K562 (cell line): ENCODE results near the gene TENM4. TPM values are rescaled to one million over a fixed set of nuclear protein-coding genes. Genes with fewer than 3 reads are reported as not detected.

Experiments
- ATAC-seq: fragments of 200-7000 bp; cut with Tn5 transposase; 3 replicates; pipeline ENCODE4 v1.9.1; 2020; ENCODE audit warnings: moderate library complexity
- BruUV-seq: library from RNA; stranded (reverse); fragments of 400-500 nt; replicated peaks from 2 replicates; lab custom pipeline; 2021; lab: Mats Ljungman, UMichigan
- CTCF ChIA-PET: fragments of 300-600 bp; formaldehyde crosslinking; extraction: SDS; loops from one replicate; lab custom pipeline; 2021; ENCODE audit warnings: low intra/inter-chr PET ratio; lab: Yijun Ruan, JAX
- POLR2A ChIA-PET: fragments of 300-600, 350-650 bp; sonication (Branson Sonifier 250); formaldehyde crosslinking; extraction: SDS; loops from one replicate; lab custom pipeline; 2021; ENCODE audit warnings: antibody characterized with exemption, inconsistent platforms; lab: Yijun Ruan, JAX
- DNase-seq, 4 experiments: peaks; one replicate each; pipeline versions ENCODE4 v3.0.0 to v3.0.0-alpha.2; 2011 to 2018; ENCODE audit warnings: low spot score in 3 of 4, mixed read lengths in 3 of 4; ENCODE audit errors: extremely low read depth in 1 of 4
- FAIRE-seq: peaks from 2 replicates; lab custom pipeline; 2011; peaks lifted over from hg19 to GRCh38; lab: Jason Lieb, UNC
- H2AFZ ChIP-seq: 2 replicates; pipeline ENCODE4 v1.6.0; 2011; ENCODE audit warnings: low read depth, low read length, control low read depth, inconsistent platforms
- H3K27ac ChIP-seq: fragments of 200-600 bp; 3 replicates; pipeline ENCODE4 v1.8.0; 2011; ENCODE audit warnings: low read depth, mild to moderate bottlenecking, control low read depth, inconsistent platforms, low read length, moderate library complexity, mixed read lengths; ENCODE audit errors: extremely low read depth
- H3K27me3 ChIP-seq, 2 experiments: fragments of 300-600 bp in 1 of 2; 2 replicates in 1 of 2; 3 replicates in 1 of 2; pipeline versions ENCODE4 v1.6.0 to v1.8.0; 2011; ENCODE audit warnings: inconsistent platforms in 2 of 2, low read length in 2 of 2, mild to moderate bottlenecking in 1 of 2, mixed read lengths in 1 of 2, moderate library complexity in 1 of 2; ENCODE audit not compliant: control insufficient read depth in 2 of 2, insufficient read depth in 2 of 2
- H3K36me3 ChIP-seq: fragments of 300-600 bp; 3 replicates; pipeline ENCODE4 v1.8.0; 2011; ENCODE audit warnings: mild to moderate bottlenecking, low read length, inconsistent platforms; ENCODE audit not compliant: control insufficient read depth, insufficient read depth
- H3K4me1 ChIP-seq, 2 experiments: fragments of 200-600 bp in 1 of 2; replicated peaks in 1 of 2; 2 replicates in 1 of 2; 3 replicates in 1 of 2; pipeline versions ENCODE4 v1.5.1 to v1.8.0; 2011; ENCODE audit warnings: inconsistent platforms in 2 of 2, low read length in 2 of 2, mild to moderate bottlenecking in 1 of 2, mixed read lengths in 1 of 2, moderate library complexity in 1 of 2; ENCODE audit not compliant: control insufficient read depth in 2 of 2, insufficient read depth in 2 of 2
- H3K4me2 ChIP-seq: 2 replicates; pipeline ENCODE4 v1.6.1; 2011; ENCODE audit warnings: low read length, control low read depth, inconsistent platforms, mixed read lengths; ENCODE audit not compliant: insufficient read depth
- H3K4me3 ChIP-seq: fragments of 200-600 bp; sonication (generic), shearing (Covaris generic); 2 replicates; pipeline ENCODE4 v1.5.1; 2016; ENCODE audit warnings: control low read depth, inconsistent platforms
- H3K79me2 ChIP-seq: fragments of 200-600 bp; 3 replicates; pipeline ENCODE4 v1.8.0; 2011; ENCODE audit warnings: low read length, inconsistent platforms; ENCODE audit not compliant: control insufficient read depth, insufficient read depth
- H3K9ac ChIP-seq, 2 experiments: 2 replicates each; pipeline versions ENCODE4 v1.6.0 to v1.6.1; 2011; ENCODE audit warnings: low read depth in 2 of 2, low read length in 2 of 2, control low read depth in 1 of 2, inconsistent platforms in 1 of 2, mild to moderate bottlenecking in 1 of 2, mixed read lengths in 1 of 2; ENCODE audit not compliant: insufficient read depth in 1 of 2
- H3K9me1 ChIP-seq: one replicate; pipeline ENCODE4 v1.6.0; 2011; ENCODE audit warnings: inconsistent platforms, mild to moderate bottlenecking, low read length, moderate library complexity; ENCODE audit not compliant: control insufficient read depth, insufficient read depth
- H3K9me3 ChIP-seq: replicated peaks from 2 replicates; pipeline ENCODE4 v1.5.1; 2011; ENCODE audit warnings: low read depth, low read length, inconsistent platforms; ENCODE audit not compliant: control insufficient read depth, insufficient read depth
- H4K20me1 ChIP-seq: replicated peaks from 2 replicates; pipeline ENCODE4 v1.6.1; 2011; ENCODE audit warnings: low read length, inconsistent platforms, mixed read lengths; ENCODE audit not compliant: control insufficient read depth, insufficient read depth
- GATAD2A ChIP-seq: fragments of 450-650 bp; IDR thresholded peaks from 2 replicates; pipeline ENCODE4 v1.6.1; 2017
- HNRNPK ChIP-seq: fragments of 200-400 bp; formaldehyde crosslinking; IDR thresholded peaks from one replicate; pipeline ENCODE4 v1.6.1; 2018; ENCODE audit warnings: mild to moderate bottlenecking, low read depth, low read length; ENCODE audit not compliant: poor library complexity, severe bottlenecking
- MIER1 ChIP-seq: fragments of 450-650 bp; IDR thresholded peaks from 2 replicates; pipeline ENCODE4 v1.6.1; 2016; ENCODE audit warnings: antibody characterized with exemption, mild to moderate bottlenecking, low read depth
- PHB ChIP-seq: fragments of 250-450 bp; sonication (Bioruptor Pico); IDR thresholded peaks from 2 replicates; pipeline ENCODE4 v1.5.0; 2021
- POLR2AphosphoS5 ChIP-seq: IDR thresholded peaks from 2 replicates; pipeline ENCODE4 v1.6.1; 2011; ENCODE audit warnings: mild to moderate bottlenecking, low read depth, low read length, moderate library complexity; ENCODE audit not compliant: control insufficient read depth, insufficient read depth
- SRSF1 ChIP-seq: fragments of 200-400 bp; formaldehyde crosslinking; IDR thresholded peaks from 2 replicates; pipeline ENCODE4 v1.6.1; 2017; ENCODE audit warnings: mild to moderate bottlenecking, low read depth, low read length, moderate library complexity
- ZNF23 ChIP-seq: fragments of 250-450 bp; sonication (Bioruptor Pico); IDR thresholded peaks from 2 replicates; pipeline ENCODE4 v1.4.0; 2020; ENCODE audit warnings: mild to moderate bottlenecking
- WGBS: fragments of 100-300 bp; shearing (Covaris generic); methylation state at CpG from one replicate; pipeline ENCODE4 v1.1.6; 2016; ENCODE audit warnings: low coverage, mixed read lengths; ENCODE audit not compliant: insufficient coverage; ENCODE audit errors: missing lambda C conversion rate; 5-methylcytosine and 5-hydroxymethylcytosine counted together
- in situ Hi-C: fragments of 300-500 bp; cut with MboI; formaldehyde crosslinking; loops from 4 replicates; pipeline ENCODE4 v1.15.0; 2018; ENCODE audit warnings: inconsistent platforms, mixed read lengths
- intact Hi-C: fragments of 100-400 bp; cut with micrococcal nuclease; formaldehyde crosslinking; loops from 2 replicates; pipeline ENCODE4 v1.14.2; 2022
- polyA plus RNA-seq, 8 experiments: library from polyadenylated mRNA; depleted of rRNA in 4 of 8; stranded (reverse) in 5 of 8; unstranded in 3 of 8; fragments of >200 nt; fragmentation: Nextera tagmentation in 2 of 8; fragmentation: Illumina TruSeq in 1 of 8; extraction: Ambion mirVana in 2 of 8; extraction: Trizol in 1 of 8; gene quantifications; 2 replicates each; pipeline versions ENCODE4 v1.2.1 to v1.2.3, GENCODE V29; 2011 to 2014; ENCODE audit warnings: inconsistent platforms in 1 of 8, missing spikeins in 1 of 8
- total RNA-seq, 7 experiments: library from RNA; depleted of rRNA in 6 of 7; stranded (reverse); fragments of >200 nt in 6 of 7; fragmentation: Illumina TruSeq in 2 of 7; extraction: Trizol in 2 of 7; gene quantifications; 2 replicates each; pipeline versions ENCODE4 v1.2.1 to v1.2.3, GENCODE V29; 2011 to 2021; ENCODE audit warnings: low replicate concordance in 1 of 7
- TF ChIP-seq, protein P1 (sequence below): fragments of 450-650 bp; IDR thresholded peaks from 2 replicates; pipeline ENCODE4 v1.6.1; 2016; ENCODE audit warnings: borderline replicate concordance
- TF ChIP-seq, protein P2 (sequence below): fragments of 250-450 bp; sonication (Bioruptor Pico); IDR thresholded peaks from 2 replicates; pipeline ENCODE4 v1.8.0; 2022; ENCODE audit warnings: moderate library complexity, mild to moderate bottlenecking, inconsistent platforms
- TF ChIP-seq, protein P3 (sequence below): fragments of 250-450 bp; sonication (Bioruptor Pico); IDR thresholded peaks from 2 replicates; pipeline ENCODE4 v1.4.0; 2020; ENCODE audit warnings: mild to moderate bottlenecking, moderate library complexity, borderline replicate concordance
- TF ChIP-seq, protein P4 (sequence below): fragments of 450-650 bp; IDR thresholded peaks from 2 replicates; pipeline ENCODE4 v1.6.1; 2016
- TF ChIP-seq, protein P5 (sequence below): fragments of 250-450 bp; sonication (Bioruptor Pico); IDR thresholded peaks from 2 replicates; pipeline ENCODE4 v1.8.0; 2022; ENCODE audit warnings: inconsistent platforms, mild to moderate bottlenecking, moderate library complexity, borderline replicate concordance
- TF ChIP-seq, protein P6 (sequence below): sonication (generic); formaldehyde crosslinking; IDR thresholded peaks from 2 replicates; pipeline ENCODE4 v1.5.0; 2020; ENCODE audit warnings: missing genetic modification reagents

Gene TENM4
- total and polyA plus RNA-seq, 9 of the 15 experiments (the other 6 are each of a cell fraction or from before 2014, with no cell fraction given), result 0.16 TPM; not detected in 8

DNA sequence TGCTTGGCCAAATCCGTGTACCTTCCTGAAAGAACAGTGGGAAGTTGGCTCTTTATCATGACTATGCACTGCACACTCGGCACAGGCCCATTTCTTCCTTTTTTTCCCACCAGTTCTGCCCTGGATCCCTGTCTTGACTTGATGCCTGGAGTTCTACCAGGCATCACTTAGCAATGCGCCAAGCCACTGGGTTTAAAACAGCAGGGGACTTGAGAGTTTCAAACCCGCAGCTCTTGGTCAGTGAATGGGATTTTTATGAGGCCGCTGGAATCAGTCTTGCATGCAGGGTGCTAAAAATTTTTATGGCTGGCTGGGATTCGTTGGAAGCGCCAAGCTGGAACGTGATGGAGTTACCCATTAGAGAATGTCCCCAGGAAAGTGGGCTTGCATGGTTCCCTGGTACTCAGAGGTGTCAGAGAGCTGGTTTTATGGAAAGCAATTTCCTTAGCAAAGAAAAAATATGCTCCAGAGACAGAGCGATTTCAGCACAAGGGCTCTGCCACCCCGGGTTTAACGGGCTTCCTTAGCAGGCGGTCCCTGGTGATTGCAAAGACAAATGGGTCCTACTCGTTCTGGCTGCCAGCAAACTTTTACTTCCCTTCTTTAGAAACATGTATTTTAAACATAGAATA lies 432.9 kb downstream of the TENM4 start:
- H3K9me1 ChIP-seq, result no peaks in the 10 kb centered on the region
- no peaks in the 10 kb centered on the region for H3K79me2 ChIP-seq
- no peaks in the 10 kb centered on the region for H3K9me3 ChIP-seq
- no peaks in the 10 kb centered on the region for H3K36me3 ChIP-seq
- intact Hi-C loops (no loop called here), in situ Hi-C loops (no loop called here)
- 0% methylated on average over 13 of the region's 13 CpGs for WGBS
- H3K27me3 ChIP-seq, result no peaks in the 10 kb centered on the region
- BruUV-seq, result no TSS peak
- DNase-seq (no peak), FAIRE-seq (no peak), ATAC-seq (no peak)
- ChIA-PET CTCF (no interaction called here), POLR2A (interaction anchor here (0.5 kb wide), 1 partner anchor 484 kb away, joined by 3 read pairs; no protein-coding TSS in a partner anchor)
- no peak overlapping the region for H2AFZ ChIP-seq
- H3K4me1 ChIP-seq, result no peaks in the 10 kb centered on the region
- no peak overlapping the region for H3K27ac ChIP-seq
- H3K4me2 ChIP-seq, result no peak overlapping the region
- H4K20me1 ChIP-seq, result no peaks in the 10 kb centered on the region
- no peak overlapping the region for H3K4me3 ChIP-seq
- H3K9ac ChIP-seq, result no peak overlapping the region
- TF ChIP-seq ZNF23 (CRISPR knock-in tag) (no peak), MIER1 (no peak), HNRNPK (no peak), GATAD2A (no peak), PHB (CRISPR knock-in tag) (no peak), POLR2AphosphoS5 (no peak), SRSF1 (no peak)
- TF ChIP-seq, protein P1, sequence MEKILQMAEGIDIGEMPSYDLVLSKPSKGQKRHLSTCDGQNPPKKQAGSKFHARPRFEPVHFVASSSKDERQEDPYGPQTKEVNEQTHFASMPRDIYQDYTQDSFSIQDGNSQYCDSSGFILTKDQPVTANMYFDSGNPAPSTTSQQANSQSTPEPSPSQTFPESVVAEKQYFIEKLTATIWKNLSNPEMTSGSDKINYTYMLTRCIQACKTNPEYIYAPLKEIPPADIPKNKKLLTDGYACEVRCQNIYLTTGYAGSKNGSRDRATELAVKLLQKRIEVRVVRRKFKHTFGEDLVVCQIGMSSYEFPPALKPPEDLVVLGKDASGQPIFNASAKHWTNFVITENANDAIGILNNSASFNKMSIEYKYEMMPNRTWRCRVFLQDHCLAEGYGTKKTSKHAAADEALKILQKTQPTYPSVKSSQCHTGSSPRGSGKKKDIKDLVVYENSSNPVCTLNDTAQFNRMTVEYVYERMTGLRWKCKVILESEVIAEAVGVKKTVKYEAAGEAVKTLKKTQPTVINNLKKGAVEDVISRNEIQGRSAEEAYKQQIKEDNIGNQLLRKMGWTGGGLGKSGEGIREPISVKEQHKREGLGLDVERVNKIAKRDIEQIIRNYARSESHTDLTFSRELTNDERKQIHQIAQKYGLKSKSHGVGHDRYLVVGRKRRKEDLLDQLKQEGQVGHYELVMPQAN, result no peak
- TF ChIP-seq, protein P2, sequence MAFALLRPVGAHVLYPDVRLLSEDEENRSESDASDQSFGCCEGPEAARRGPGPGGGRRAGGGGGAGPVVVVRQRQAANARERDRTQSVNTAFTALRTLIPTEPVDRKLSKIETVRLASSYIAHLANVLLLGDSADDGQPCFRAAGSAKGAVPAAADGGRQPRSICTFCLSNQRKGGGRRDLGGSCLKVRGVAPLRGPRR (CRISPR knock-in tag), result no peak
- TF ChIP-seq, protein P3, sequence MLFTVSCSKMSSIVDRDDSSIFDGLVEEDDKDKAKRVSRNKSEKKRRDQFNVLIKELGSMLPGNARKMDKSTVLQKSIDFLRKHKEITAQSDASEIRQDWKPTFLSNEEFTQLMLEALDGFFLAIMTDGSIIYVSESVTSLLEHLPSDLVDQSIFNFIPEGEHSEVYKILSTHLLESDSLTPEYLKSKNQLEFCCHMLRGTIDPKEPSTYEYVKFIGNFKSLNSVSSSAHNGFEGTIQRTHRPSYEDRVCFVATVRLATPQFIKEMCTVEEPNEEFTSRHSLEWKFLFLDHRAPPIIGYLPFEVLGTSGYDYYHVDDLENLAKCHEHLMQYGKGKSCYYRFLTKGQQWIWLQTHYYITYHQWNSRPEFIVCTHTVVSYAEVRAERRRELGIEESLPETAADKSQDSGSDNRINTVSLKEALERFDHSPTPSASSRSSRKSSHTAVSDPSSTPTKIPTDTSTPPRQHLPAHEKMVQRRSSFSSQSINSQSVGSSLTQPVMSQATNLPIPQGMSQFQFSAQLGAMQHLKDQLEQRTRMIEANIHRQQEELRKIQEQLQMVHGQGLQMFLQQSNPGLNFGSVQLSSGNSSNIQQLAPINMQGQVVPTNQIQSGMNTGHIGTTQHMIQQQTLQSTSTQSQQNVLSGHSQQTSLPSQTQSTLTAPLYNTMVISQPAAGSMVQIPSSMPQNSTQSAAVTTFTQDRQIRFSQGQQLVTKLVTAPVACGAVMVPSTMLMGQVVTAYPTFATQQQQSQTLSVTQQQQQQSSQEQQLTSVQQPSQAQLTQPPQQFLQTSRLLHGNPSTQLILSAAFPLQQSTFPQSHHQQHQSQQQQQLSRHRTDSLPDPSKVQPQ (CRISPR knock-in tag), result no peak
- TF ChIP-seq, protein P4, sequence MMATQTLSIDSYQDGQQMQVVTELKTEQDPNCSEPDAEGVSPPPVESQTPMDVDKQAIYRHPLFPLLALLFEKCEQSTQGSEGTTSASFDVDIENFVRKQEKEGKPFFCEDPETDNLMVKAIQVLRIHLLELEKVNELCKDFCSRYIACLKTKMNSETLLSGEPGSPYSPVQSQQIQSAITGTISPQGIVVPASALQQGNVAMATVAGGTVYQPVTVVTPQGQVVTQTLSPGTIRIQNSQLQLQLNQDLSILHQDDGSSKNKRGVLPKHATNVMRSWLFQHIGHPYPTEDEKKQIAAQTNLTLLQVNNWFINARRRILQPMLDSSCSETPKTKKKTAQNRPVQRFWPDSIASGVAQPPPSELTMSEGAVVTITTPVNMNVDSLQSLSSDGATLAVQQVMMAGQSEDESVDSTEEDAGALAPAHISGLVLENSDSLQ, result no peak
- TF ChIP-seq, protein P5, sequence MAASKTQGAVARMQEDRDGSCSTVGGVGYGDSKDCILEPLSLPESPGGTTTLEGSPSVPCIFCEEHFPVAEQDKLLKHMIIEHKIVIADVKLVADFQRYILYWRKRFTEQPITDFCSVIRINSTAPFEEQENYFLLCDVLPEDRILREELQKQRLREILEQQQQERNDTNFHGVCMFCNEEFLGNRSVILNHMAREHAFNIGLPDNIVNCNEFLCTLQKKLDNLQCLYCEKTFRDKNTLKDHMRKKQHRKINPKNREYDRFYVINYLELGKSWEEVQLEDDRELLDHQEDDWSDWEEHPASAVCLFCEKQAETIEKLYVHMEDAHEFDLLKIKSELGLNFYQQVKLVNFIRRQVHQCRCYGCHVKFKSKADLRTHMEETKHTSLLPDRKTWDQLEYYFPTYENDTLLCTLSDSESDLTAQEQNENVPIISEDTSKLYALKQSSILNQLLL, result no peak
- TF ChIP-seq, protein P6, sequence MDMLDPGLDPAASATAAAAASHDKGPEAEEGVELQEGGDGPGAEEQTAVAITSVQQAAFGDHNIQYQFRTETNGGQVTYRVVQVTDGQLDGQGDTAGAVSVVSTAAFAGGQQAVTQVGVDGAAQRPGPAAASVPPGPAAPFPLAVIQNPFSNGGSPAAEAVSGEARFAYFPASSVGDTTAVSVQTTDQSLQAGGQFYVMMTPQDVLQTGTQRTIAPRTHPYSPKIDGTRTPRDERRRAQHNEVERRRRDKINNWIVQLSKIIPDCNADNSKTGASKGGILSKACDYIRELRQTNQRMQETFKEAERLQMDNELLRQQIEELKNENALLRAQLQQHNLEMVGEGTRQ (CRISPR knock-in tag), result no peak
